CD4-positive, alpha-beta T cell treated with Interleukin-17A for 1 hour (primary cell): ENCODE results near the gene NOXA1.

Experiments used
- DNase-seq: peaks from one replicate; pipeline ENCODE4 v3.0.0-alpha.2; 2020

Gene NOXA1

GRCh38 chr9:137427454-137428310 is 4.5 kb downstream of the NOXA1 start:
- no peak for DNase-seq

DNA sequence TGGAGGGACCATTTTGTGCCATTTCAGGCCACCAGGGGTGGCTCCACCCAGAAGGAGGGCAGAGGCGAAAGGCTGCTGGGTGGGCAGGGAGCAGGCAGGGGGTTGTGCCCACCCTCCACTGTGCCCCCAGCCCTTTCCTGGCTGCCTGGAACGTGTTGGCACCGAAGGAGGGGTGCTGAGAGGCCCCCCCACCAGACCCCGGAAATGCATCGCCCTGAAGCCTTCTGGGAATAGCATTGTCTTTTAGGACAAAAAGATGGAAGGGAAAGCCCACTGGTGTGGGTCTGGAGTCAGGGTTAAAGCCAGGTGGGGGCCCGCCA is 5.1 kb downstream of the NOXA1 start:
- no peak for DNase-seq

GRCh38 chr9:137428841-137429545 is 5.8 kb downstream of the NOXA1 start:
- no peak for DNase-seq

DNA sequence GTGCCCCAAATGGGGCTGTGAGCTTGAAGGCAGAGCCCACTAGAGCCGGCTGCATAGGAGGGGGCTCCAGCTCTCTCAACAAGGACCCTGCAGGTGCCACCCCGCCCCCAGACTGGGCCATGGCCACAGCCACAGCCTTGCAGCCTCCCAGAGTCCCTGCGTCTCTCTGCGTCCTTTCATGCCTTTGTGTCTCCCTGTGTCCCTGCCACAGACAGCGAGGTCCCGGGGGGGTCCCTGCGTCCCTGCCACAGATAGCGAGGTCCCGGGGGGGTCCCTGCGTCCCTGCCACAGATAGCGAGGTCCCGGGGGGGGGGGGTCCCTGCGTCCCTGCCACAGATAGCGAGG is 6.3 kb downstream of the NOXA1 start:
- DNase-seq = no peak

DNA sequence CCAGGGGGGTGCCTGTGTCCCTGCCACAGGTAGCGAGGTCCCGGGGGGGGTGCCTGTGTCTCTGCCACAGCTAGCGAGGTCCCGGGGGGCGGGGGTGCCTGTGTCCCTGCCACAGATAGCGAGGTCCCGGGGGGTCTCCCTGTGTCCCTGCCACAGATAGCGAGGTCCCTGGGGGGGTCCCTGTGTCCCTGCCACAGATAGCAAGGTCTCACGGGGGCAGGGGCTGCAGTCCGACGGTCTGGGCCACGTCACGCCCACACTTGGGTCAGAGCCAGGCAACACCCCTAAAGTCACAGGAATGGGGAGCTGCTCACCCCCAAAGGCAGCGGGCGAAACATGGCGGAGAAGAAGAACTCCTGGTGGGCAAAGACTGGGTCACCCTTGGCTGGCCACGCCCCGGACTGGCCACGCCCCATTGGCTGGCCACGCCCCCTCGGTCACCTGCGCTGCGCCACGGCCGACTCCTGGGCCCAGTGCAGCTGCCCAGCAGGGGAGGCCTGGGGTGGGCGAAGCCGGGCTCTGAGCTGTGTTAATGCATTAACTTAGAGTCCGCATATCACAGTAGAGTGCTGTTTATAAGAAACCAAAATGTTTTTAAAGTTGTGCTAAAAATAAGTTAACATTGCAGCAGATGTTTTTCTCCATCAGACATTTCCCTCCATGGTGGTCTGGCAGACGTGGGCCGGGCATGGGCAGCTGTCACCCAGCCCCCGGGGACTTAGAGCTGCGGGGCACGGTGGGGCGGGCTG is 7.0 kb downstream of the NOXA1 start:
- no peak for DNase-seq

DNA sequence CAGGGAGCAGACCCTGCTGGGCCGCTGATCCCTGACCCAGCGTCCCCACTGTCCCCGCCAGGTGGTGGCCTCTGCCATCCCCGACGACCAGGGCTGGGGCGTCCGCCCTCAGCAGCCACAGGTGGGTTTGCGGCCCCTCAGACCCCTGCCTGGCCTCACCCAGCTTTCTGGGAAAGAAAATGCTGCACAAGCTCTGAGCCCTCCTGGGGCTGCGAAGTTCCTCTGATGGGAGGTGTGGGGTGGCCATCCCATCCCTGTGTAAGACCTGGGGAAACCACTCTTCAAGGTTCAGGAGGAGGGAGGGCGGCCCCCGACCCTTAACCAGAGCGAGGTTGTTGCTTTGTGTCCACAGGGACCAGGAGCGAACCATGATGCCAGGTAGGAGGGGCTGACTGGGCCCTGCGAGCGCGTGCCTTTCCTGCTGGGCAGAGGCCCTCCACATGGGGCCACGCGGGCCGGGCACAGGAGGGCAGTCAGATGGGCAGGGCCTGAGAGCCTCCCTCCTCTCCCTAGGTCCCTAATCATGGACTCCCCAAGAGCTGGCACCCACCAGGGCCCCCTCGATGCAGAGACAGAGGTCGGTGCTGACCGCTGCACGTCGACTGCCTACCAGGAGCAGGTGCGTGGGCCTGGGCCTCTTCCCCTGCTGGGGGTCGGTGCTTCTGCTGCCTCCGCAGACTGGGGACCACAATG is 7.7 kb downstream of the NOXA1 start:
- no peak for DNase-seq

GRCh38 chr9:137431416-137431931 is 8.3 kb downstream of the NOXA1 start:
- no peak for DNase-seq

GRCh38 chr9:137432687-137433348 is 9.6 kb downstream of the NOXA1 start:
- DNase-seq = no peak

GRCh38 chr9:137433349-137433915 is 10.2 kb downstream of the NOXA1 start:
- no peak for DNase-seq

DNA sequence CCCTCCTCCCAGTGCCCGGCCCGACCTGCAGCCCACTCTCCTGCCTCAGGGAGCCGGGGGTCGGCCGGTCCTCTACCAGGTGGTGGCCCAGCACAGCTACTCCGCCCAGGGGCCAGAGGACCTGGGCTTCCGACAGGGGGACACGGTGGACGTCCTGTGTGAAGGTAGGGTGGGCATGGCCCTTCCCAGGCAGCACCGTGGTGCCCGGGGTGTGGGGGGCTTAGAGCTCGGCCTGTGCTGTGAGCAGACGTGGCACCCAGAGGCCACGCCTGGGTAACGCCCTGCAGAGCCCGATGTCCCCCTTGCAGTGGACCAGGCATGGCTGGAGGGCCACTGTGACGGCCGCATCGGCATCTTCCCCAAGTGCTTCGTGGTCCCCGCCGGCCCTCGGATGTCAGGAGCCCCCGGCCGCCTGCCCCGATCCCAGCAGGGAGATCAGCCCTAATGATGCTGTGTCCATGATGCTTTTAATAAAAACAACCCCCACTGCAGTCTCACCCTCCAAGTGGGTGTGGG is 10.8 kb downstream of the NOXA1 start:
- DNase-seq = no peak

DNA sequence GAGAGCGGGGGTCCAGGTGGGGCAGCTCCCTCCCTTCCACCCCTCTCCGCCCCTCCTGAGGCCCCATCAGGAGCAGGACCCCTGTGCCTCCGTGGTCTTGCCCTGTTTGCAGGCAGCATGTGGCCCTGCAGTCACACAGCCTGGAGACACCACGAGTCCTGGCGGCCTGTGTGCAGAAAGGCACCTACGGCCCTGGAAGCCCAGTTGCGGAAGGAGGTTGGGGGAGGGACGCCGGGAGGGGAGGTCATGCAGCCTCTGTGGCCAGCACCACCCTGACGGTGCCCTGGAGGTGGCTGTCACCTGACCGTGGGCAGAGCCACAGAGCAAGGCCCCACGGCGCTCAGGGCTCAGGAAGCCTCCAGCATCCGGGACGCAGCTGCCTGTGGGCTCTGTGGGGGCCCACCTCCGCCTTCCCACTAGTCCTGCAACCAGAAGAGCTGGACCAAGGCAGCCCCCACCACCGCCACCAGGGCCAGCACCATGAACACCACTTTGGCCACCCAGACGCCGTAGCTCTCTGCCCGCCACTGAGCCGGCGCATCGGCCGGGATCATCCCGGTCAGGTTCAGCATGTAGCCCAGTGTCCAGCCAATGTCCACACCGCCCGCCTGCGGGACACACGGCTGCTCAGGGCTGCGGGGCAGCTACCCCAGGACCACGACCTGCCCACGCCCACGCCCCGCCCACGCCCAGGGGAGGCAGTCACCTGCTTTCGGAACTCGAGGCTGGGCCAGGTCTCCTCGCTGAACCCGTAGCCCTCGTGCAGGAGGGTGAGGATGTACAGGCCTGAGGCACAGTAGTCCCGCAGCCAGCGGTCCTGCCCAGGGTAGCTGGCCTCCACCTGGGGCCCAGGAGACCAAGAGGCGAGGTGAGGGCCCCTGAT is 11.5 kb downstream of the NOXA1 start:
- DNase-seq = no peak

DNA sequence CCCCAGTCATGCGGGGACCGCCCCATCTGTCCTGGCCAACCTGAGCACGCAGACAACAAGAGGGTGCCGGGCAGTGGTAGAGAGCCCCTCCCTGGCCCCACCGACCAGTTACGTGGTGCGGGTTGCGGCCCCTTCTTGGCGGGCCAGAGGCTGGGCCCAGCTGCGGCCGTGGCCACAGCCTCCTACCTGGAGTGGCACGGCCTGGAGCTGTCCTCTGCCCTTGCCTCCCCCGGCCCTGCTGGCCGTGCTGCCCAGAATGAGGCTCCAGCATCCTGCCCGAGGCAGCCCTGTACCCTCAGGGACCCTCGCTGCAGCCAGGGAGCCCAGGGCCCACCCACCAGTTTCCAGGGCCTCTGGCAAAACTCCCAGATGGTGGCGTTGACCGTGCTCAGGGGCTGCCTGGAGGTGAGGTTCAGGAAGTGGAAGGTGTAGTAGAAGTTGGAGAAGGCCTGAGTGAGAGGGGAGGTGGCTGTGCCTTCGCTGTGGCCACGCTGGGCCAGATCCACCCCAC is 12.2 kb downstream of the NOXA1 start:
- no peak for DNase-seq

DNA sequence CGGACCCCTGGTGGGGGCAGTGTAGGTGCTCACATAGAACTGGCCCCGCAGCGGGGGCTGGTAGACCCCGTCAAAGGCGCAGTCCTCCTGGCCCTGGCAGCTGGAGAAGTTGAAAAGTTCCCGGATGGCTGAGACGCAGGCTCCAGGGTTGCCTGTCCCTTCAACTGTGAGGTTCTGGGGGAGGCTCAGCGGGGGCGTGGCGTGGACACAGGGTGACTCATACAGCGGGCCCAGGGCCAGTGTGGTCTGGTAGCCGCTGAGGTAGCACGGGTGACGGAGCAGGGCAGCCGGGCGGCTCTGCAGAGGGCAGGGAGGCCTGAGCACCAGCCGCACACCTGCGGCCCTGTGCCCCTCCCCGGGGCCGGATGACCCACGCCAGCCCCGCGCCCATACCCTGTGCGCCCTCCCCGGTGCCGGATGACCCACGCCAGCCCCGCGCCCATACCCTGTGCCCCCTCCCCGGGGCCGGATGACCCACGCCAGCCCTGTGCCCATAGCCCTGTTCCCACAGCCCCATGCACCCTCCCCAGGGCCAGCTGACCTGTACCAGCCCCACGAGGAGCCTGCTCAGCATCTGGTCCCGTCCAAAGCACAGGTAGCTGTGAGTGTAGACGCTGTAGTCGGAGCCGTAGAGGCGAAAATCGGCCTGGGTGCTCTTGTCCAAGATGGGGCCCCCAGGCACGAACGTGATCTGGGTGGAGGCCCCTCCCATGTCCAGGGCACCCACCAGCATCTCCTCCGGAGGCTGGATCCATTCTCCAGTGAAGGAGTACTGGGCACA is 13.0 kb downstream of the NOXA1 start:
- no peak for DNase-seq

DNA sequence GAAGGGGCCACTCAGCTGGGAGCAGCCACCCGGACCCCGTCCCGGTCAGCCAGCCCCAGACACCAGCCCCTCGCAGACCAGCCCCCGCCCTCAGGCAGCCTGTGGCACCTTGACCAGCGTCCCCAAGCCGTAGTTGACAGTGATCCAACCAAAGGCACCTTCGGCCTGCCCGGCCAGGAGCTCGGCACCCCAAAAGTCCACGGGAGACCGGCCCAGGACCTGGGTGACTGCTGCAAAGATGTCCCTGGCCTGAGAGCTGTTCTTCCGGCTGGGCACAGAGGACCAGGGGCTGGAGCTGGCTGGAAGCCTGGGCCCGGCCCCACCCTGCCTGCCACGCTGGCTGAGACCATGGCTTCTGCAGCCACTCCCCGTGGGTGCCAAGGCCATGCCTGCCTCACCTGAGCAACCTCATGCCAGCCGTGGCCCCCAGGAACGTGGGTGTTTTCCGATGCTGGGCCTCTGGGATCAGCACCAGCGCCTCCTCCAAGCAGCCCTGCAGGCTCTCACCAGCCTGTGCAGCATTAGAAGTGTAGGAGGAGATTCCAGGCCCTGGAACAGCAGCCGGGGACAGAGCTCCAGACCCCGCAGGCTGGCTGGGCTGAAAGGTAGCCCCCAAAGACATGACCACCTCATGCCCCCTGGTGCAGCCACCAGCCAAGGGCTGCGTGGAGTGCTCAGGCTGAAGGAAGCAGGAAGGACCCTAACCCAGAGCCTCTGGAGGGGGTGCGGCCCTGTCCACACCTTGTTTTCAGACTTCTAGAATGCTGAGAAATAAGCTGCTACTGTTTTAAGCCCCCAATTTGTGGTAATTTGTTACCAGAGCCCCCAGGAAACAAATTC is 13.8 kb downstream of the NOXA1 start:
- DNase-seq = no peak

GRCh38 chr9:137437691-137438590 is 14.7 kb downstream of the NOXA1 start:
- DNase-seq = no peak

GRCh38 chr9:137438591-137439157 is 15.5 kb downstream of the NOXA1 start:
- DNase-seq = no peak

DNA sequence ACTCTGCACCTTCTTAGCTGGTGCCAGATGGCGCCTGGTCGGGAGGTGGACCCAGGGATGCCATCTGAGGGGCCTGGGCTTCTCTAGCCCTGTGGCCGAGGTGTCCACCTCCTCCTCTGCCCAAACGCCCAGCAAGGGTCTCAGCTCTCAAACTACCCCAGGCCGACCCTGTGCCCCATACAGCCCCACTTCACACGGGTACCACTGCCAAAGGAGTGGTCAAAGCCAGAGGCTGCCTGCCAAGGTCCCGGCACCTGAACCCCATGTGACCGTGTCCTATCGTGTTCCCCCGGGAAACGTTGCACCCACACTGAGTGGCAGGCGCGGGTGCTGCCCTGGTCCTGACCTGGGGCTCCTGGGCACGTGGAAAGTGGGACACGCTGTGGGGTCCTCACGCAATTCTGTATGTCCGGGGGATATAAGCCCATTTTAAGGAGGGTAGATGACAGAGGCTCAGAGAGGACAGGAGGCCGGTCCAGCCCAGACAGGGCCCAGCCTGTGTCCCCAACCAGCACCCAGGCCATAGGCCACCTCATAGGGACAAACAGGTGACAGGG is 16.0 kb downstream of the NOXA1 start:
- DNase-seq = no peak
